Activated gamma-delta T cell treated with anti-CD3 and anti-CD28 coated beads, Interleukin-2, amount 50 U/mL, for 16 hours (primary cell): Measurements from ENCODE around the gene NAT16.
"Not testable (repeated sequence)": the region's sequence is repeated elsewhere in the genome, so short reads cannot be mapped to it uniquely, and the experiment has no call there.

Experiments
- DNase-seq: peaks from one replicate; pipeline ENCODE4 v3.0.0-alpha.2; 2020; ENCODE audit warnings: low read depth

The NAT16 gene

GRCh38 chr7:101180130-101180755 is at the start of gene NAT16:
Gene NAT16 (minus strand): TSS chr7:101180293. CDS start chr7:101174807, 5,486 bp downstream.
- no peak for DNase-seq

GRCh38 chr7:101226721-101227120 is 46.6 kb upstream of the NAT16 start:
- no peak for DNase-seq

GRCh38 chr7:101225650-101226049 is 45.6 kb upstream of the NAT16 start:
- DNase-seq: no peak

- DNase-seq: no peak
These were observed 43.4 kb upstream of the NAT16 start for GRCh38 chr7:101223528-101223927.

GRCh38 chr7:101222275-101222830 is 42.3 kb upstream of the NAT16 start:
- no peak for DNase-seq

GRCh38 chr7:101220295-101220694 is 40.2 kb upstream of the NAT16 start:
- no peak for DNase-seq

- DNase-seq: no peak
These were observed 38.4 kb upstream of the NAT16 start for GRCh38 chr7:101218236-101219125.

GRCh38 chr7:101217388-101218235 is 37.5 kb upstream of the NAT16 start, which contains the start of the genes PLOD3 and ZNHIT1:
Gene PLOD3 (minus strand): TSS chr7:101217581. CDS start chr7:101217274, 307 bp downstream.
Gene ZNHIT1 (plus strand): TSS chr7:101218165. CDS start chr7:101218196, 31 bp downstream.
- peak; percentile 94 for DNase-seq

GRCh38 chr7:101216860-101217387 is 36.8 kb upstream of the NAT16 start:
- no peak for DNase-seq

GRCh38 chr7:101216001-101216859 is 36.1 kb upstream of the NAT16 start:
- DNase-seq: no peak

- no peak for DNase-seq
These were observed 31.9 kb upstream of the NAT16 start for GRCh38 chr7:101212014-101212413.

- no peak for DNase-seq
These were observed 31.4 kb upstream of the NAT16 start for GRCh38 chr7:101211501-101211900.

- no peak for DNase-seq
These were observed 30.1 kb upstream of the NAT16 start for GRCh38 chr7:101210143-101210542.

- DNase-seq: no peak
These were observed 28.7 kb upstream of the NAT16 start for GRCh38 chr7:101208794-101209193.

- DNase-seq: no peak
These were observed 27.4 kb upstream of the NAT16 start for GRCh38 chr7:101207459-101207858.

- no peak for DNase-seq
These were observed 26.6 kb upstream of the NAT16 start for GRCh38 chr7:101206665-101207042.

GRCh38 chr7:101205901-101206664 is 26.0 kb upstream of the NAT16 start:
- no peak for DNase-seq

GRCh38 chr7:101203740-101204738 is 23.9 kb upstream of the NAT16 start:
- not testable (repeated sequence) for DNase-seq

- DNase-seq: no peak
These were observed 22.5 kb upstream of the NAT16 start for GRCh38 chr7:101202603-101202918.
